ENCODE results near the gene CDK5RAP3.
"Not testable (repeated sequence)": the region's sequence is repeated elsewhere in the genome, so short reads cannot be mapped to it uniquely, and the experiment has no call there.

The CDK5RAP3 gene

GRCh38 chr17:47996201-47996600 is 25.3 kb downstream of the CDK5RAP3 start:
- no peak for DNase-seq (ENCODE audit: low read depth in 2 of 2, low spot score in 1 of 2)

GRCh38 chr17:47997586-47997985 is 26.7 kb downstream of the CDK5RAP3 start:
- DNase-seq (ENCODE audit: low read depth in 2 of 2, low spot score in 1 of 2), result no peak

- no peak for DNase-seq (ENCODE audit: low read depth in 2 of 2, low spot score in 1 of 2)
These were observed 27.1 kb downstream of the CDK5RAP3 start for GRCh38 chr17:47998044-47998443.

- no peak for DNase-seq (ENCODE audit: low read depth in 2 of 2, low spot score in 1 of 2)
These were observed 28.7 kb downstream of the CDK5RAP3 start for GRCh38 chr17:47999582-47999981.

- no peak for DNase-seq (ENCODE audit: low read depth in 2 of 2, low spot score in 1 of 2)
These were observed 30.3 kb downstream of the CDK5RAP3 start for GRCh38 chr17:48001197-48001596.

GRCh38 chr17:48001657-48002056 is 30.7 kb downstream of the CDK5RAP3 start:
- DNase-seq (ENCODE audit: low read depth in 2 of 2, low spot score in 1 of 2), result not testable (repeated sequence)

GRCh38 chr17:48002266-48002915 is 31.5 kb downstream of the CDK5RAP3 start:
- DNase-seq (ENCODE audit: low read depth in 2 of 2, low spot score in 1 of 2), result no peak

GRCh38 chr17:48002916-48003416 is 32.1 kb downstream of the CDK5RAP3 start:
- DNase-seq (ENCODE audit: low read depth in 2 of 2, low spot score in 1 of 2), result no peak

GRCh38 chr17:48003417-48004151 is 32.7 kb downstream of the CDK5RAP3 start:
- no peak for DNase-seq (ENCODE audit: low read depth in 2 of 2, low spot score in 1 of 2)

GRCh38 chr17:48004983-48005382 is 34.1 kb downstream of the CDK5RAP3 start:
- no peak for DNase-seq (ENCODE audit: low read depth in 2 of 2, low spot score in 1 of 2)

- no peak for DNase-seq (ENCODE audit: low read depth in 2 of 2, low spot score in 1 of 2)
These were observed 36.2 kb downstream of the CDK5RAP3 start for GRCh38 chr17:48006936-48007709.

- DNase-seq (ENCODE audit: low read depth in 2 of 2, low spot score in 1 of 2), result no peak
These were observed 39.3 kb downstream of the CDK5RAP3 start for GRCh38 chr17:48010193-48010592.

GRCh38 chr17:48011405-48012150 is 40.7 kb downstream of the CDK5RAP3 start:
- DNase-seq (ENCODE audit: low read depth in 2 of 2, low spot score in 1 of 2), result no peak

- DNase-seq (ENCODE audit: low read depth in 2 of 2, low spot score in 1 of 2), result peak in 1 of 2 donors; percentile 28
These were observed 41.2 kb downstream of the CDK5RAP3 start for GRCh38 chr17:48012151-48012520.

GRCh38 chr17:48012654-48013053 is 41.7 kb downstream of the CDK5RAP3 start:
- DNase-seq (ENCODE audit: low read depth in 2 of 2, low spot score in 1 of 2), result no peak

- DNase-seq (ENCODE audit: low read depth in 2 of 2, low spot score in 1 of 2), result no peak
These were observed 43.1 kb downstream of the CDK5RAP3 start for GRCh38 chr17:48013876-48014594.

- no peak for DNase-seq (ENCODE audit: low read depth in 2 of 2, low spot score in 1 of 2)
These were observed 43.7 kb downstream of the CDK5RAP3 start for GRCh38 chr17:48014595-48015111.

GRCh38 chr17:48016112-48016511 is 45.2 kb downstream of the CDK5RAP3 start:
- no peak for DNase-seq (ENCODE audit: low read depth in 2 of 2, low spot score in 1 of 2)

GRCh38 chr17:48017817-48018158 is 46.9 kb downstream of the CDK5RAP3 start:
- DNase-seq (ENCODE audit: low read depth in 2 of 2, low spot score in 1 of 2), result not testable (repeated sequence)

- DNase-seq (ENCODE audit: low read depth in 2 of 2, low spot score in 1 of 2), result no peak
These were observed 51.0 kb downstream of the CDK5RAP3 start for GRCh38 chr17:48021934-48022333.
